K562 (cell line): ENCODE measurements around the gene C16orf89. TPM values are rescaled to one million over a fixed set of nuclear protein-coding genes. Genes with fewer than 3 reads are reported as not detected.

Source experiments
- ATAC-seq: fragments of 200-7000 bp; cut with Tn5 transposase; 3 replicates; pipeline ENCODE4 v1.9.1; 2020; ENCODE audit warnings: moderate library complexity
- BruUV-seq: library from RNA; stranded (reverse); fragments of 400-500 nt; replicated peaks from 2 replicates; lab custom pipeline; 2021; lab: Mats Ljungman, UMichigan
- CTCF ChIA-PET: fragments of 300-600 bp; formaldehyde crosslinking; extraction: SDS; loops from one replicate; lab custom pipeline; 2021; ENCODE audit warnings: low intra/inter-chr PET ratio; lab: Yijun Ruan, JAX
- POLR2A ChIA-PET: fragments of 300-600, 350-650 bp; sonication (Branson Sonifier 250); formaldehyde crosslinking; extraction: SDS; loops from one replicate; lab custom pipeline; 2021; ENCODE audit warnings: antibody characterized with exemption, inconsistent platforms; lab: Yijun Ruan, JAX
- DNase-seq, 4 experiments: peaks; one replicate each; pipeline versions ENCODE4 v3.0.0 to v3.0.0-alpha.2; 2011 to 2018; ENCODE audit warnings: low spot score in 3 of 4, mixed read lengths in 3 of 4; ENCODE audit errors: extremely low read depth in 1 of 4
- FAIRE-seq: peaks from 2 replicates; lab custom pipeline; 2011; peaks lifted over from hg19 to GRCh38; lab: Jason Lieb, UNC
- H2AFZ ChIP-seq: 2 replicates; pipeline ENCODE4 v1.6.0; 2011; ENCODE audit warnings: low read depth, low read length, control low read depth, inconsistent platforms
- H3K27ac ChIP-seq: fragments of 200-600 bp; 3 replicates; pipeline ENCODE4 v1.8.0; 2011; ENCODE audit warnings: low read depth, mild to moderate bottlenecking, control low read depth, inconsistent platforms, low read length, moderate library complexity, mixed read lengths; ENCODE audit errors: extremely low read depth
- H3K27me3 ChIP-seq, 2 experiments: fragments of 300-600 bp in 1 of 2; 2 replicates in 1 of 2; 3 replicates in 1 of 2; pipeline versions ENCODE4 v1.6.0 to v1.8.0; 2011; ENCODE audit warnings: inconsistent platforms in 2 of 2, low read length in 2 of 2, mild to moderate bottlenecking in 1 of 2, mixed read lengths in 1 of 2, moderate library complexity in 1 of 2; ENCODE audit not compliant: control insufficient read depth in 2 of 2, insufficient read depth in 2 of 2
- H3K36me3 ChIP-seq: fragments of 300-600 bp; 3 replicates; pipeline ENCODE4 v1.8.0; 2011; ENCODE audit warnings: mild to moderate bottlenecking, low read length, inconsistent platforms; ENCODE audit not compliant: control insufficient read depth, insufficient read depth
- H3K4me1 ChIP-seq, 2 experiments: fragments of 200-600 bp in 1 of 2; replicated peaks in 1 of 2; 2 replicates in 1 of 2; 3 replicates in 1 of 2; pipeline versions ENCODE4 v1.5.1 to v1.8.0; 2011; ENCODE audit warnings: inconsistent platforms in 2 of 2, low read length in 2 of 2, mild to moderate bottlenecking in 1 of 2, mixed read lengths in 1 of 2, moderate library complexity in 1 of 2; ENCODE audit not compliant: control insufficient read depth in 2 of 2, insufficient read depth in 2 of 2
- H3K4me2 ChIP-seq: 2 replicates; pipeline ENCODE4 v1.6.1; 2011; ENCODE audit warnings: low read length, control low read depth, inconsistent platforms, mixed read lengths; ENCODE audit not compliant: insufficient read depth
- H3K4me3 ChIP-seq: fragments of 200-600 bp; sonication (generic), shearing (Covaris generic); 2 replicates; pipeline ENCODE4 v1.5.1; 2016; ENCODE audit warnings: control low read depth, inconsistent platforms
- H3K79me2 ChIP-seq: fragments of 200-600 bp; 3 replicates; pipeline ENCODE4 v1.8.0; 2011; ENCODE audit warnings: low read length, inconsistent platforms; ENCODE audit not compliant: control insufficient read depth, insufficient read depth
- H3K9ac ChIP-seq, 2 experiments: 2 replicates each; pipeline versions ENCODE4 v1.6.0 to v1.6.1; 2011; ENCODE audit warnings: low read depth in 2 of 2, low read length in 2 of 2, control low read depth in 1 of 2, inconsistent platforms in 1 of 2, mild to moderate bottlenecking in 1 of 2, mixed read lengths in 1 of 2; ENCODE audit not compliant: insufficient read depth in 1 of 2
- H3K9me1 ChIP-seq: one replicate; pipeline ENCODE4 v1.6.0; 2011; ENCODE audit warnings: inconsistent platforms, mild to moderate bottlenecking, low read length, moderate library complexity; ENCODE audit not compliant: control insufficient read depth, insufficient read depth
- H3K9me3 ChIP-seq: replicated peaks from 2 replicates; pipeline ENCODE4 v1.5.1; 2011; ENCODE audit warnings: low read depth, low read length, inconsistent platforms; ENCODE audit not compliant: control insufficient read depth, insufficient read depth
- H4K20me1 ChIP-seq: replicated peaks from 2 replicates; pipeline ENCODE4 v1.6.1; 2011; ENCODE audit warnings: low read length, inconsistent platforms, mixed read lengths; ENCODE audit not compliant: control insufficient read depth, insufficient read depth
- ATF1 ChIP-seq, 2 experiments: fragments of 450-650 bp in 1 of 2; IDR thresholded peaks; 2 replicates each; pipeline ENCODE4 v1.6.1; 2016; ENCODE audit warnings: missing compliant biosample characterization in 1 of 2, missing genetic modification characterization in 1 of 2
- FOS ChIP-seq: IDR thresholded peaks from 3 replicates; pipeline ENCODE4 v1.6.1; 2011; ENCODE audit not compliant: insufficient read length; ENCODE audit errors: extremely low read depth
- GTF2A2 ChIP-seq: IDR thresholded peaks from 2 replicates; pipeline ENCODE4 v1.6.1; 2016; ENCODE audit warnings: mild to moderate bottlenecking, missing genetic modification characterization, missing compliant biosample characterization
- KDM1A ChIP-seq, 2 experiments: fragments of 450-650 bp; IDR thresholded peaks; 2 replicates each; pipeline ENCODE4 v1.6.1; 2016; ENCODE audit warnings: mild to moderate bottlenecking in 2 of 2
- MEF2D ChIP-seq: conservative IDR thresholded peaks from 2 replicates; pipeline ENCODE4 v1.6.1; 2016; ENCODE audit warnings: low read depth, missing genetic modification characterization, missing compliant biosample characterization
- MYBL2 ChIP-seq, 2 experiments: fragments of 450-650 bp in 1 of 2; sonication (generic) in 1 of 2; formaldehyde crosslinking in 1 of 2; IDR thresholded peaks; 2 replicates each; pipeline versions ENCODE4 v1.6.1 to v1.8.1; 2017 to 2022; ENCODE audit warnings: borderline replicate concordance in 1 of 2, inconsistent platforms in 1 of 2, low read depth in 1 of 2, mild to moderate bottlenecking in 1 of 2, missing genetic modification reagents in 1 of 2, moderate library complexity in 1 of 2
- NELFE ChIP-seq: IDR thresholded peaks from 2 replicates; pipeline ENCODE4 v1.6.1; 2011; ENCODE audit warnings: mild to moderate bottlenecking; ENCODE audit not compliant: insufficient read depth, insufficient read length
- NFE2 ChIP-seq: IDR thresholded peaks from 2 replicates; pipeline ENCODE4 v1.6.1; 2014; ENCODE audit warnings: antibody characterized with exemption, low read depth
- NFRKB ChIP-seq: fragments of 450-650 bp; IDR thresholded peaks from 2 replicates; pipeline ENCODE4 v1.6.1; 2016; ENCODE audit warnings: low read depth
- TBP ChIP-seq: optimal IDR thresholded peaks from 2 replicates; pipeline ENCODE3; 2011; ENCODE audit warnings: low read depth, low read length, improper control_type of control experiment
- ZNF592 ChIP-seq: fragments of 450-650 bp; IDR thresholded peaks from 2 replicates; pipeline ENCODE4 v1.6.1; 2017; ENCODE audit warnings: antibody characterized with exemption, mild to moderate bottlenecking
- ZNF609 ChIP-seq: sonication (generic); formaldehyde crosslinking; IDR thresholded peaks from 2 replicates; pipeline ENCODE4 v1.8.1; 2023; ENCODE audit warnings: missing genetic modification reagents, mild to moderate bottlenecking, borderline replicate concordance
- WGBS: fragments of 100-300 bp; shearing (Covaris generic); methylation state at CpG from one replicate; pipeline ENCODE4 v1.1.6; 2016; ENCODE audit warnings: low coverage, mixed read lengths; ENCODE audit not compliant: insufficient coverage; ENCODE audit errors: missing lambda C conversion rate; 5-methylcytosine and 5-hydroxymethylcytosine counted together
- in situ Hi-C: fragments of 300-500 bp; cut with MboI; formaldehyde crosslinking; loops from 4 replicates; pipeline ENCODE4 v1.15.0; 2018; ENCODE audit warnings: inconsistent platforms, mixed read lengths
- intact Hi-C: fragments of 100-400 bp; cut with micrococcal nuclease; formaldehyde crosslinking; loops from 2 replicates; pipeline ENCODE4 v1.14.2; 2022
- polyA plus RNA-seq, 8 experiments: library from polyadenylated mRNA; depleted of rRNA in 4 of 8; stranded (reverse) in 5 of 8; unstranded in 3 of 8; fragments of >200 nt; fragmentation: Nextera tagmentation in 2 of 8; fragmentation: Illumina TruSeq in 1 of 8; extraction: Ambion mirVana in 2 of 8; extraction: Trizol in 1 of 8; gene quantifications; 2 replicates each; pipeline versions ENCODE4 v1.2.1 to v1.2.3, GENCODE V29; 2011 to 2014; ENCODE audit warnings: inconsistent platforms in 1 of 8, missing spikeins in 1 of 8
- total RNA-seq, 7 experiments: library from RNA; depleted of rRNA in 6 of 7; stranded (reverse); fragments of >200 nt in 6 of 7; fragmentation: Illumina TruSeq in 2 of 7; extraction: Trizol in 2 of 7; gene quantifications; 2 replicates each; pipeline versions ENCODE4 v1.2.1 to v1.2.3, GENCODE V29; 2011 to 2021; ENCODE audit warnings: low replicate concordance in 1 of 7

C16orf89 gene
- total and polyA plus RNA-seq, 9 of the 15 experiments (the other 6 are each of a cell fraction or from before 2014, with no cell fraction given): not detected

- ATAC-seq: no peak
- TF ChIP-seq ZNF592: no peak
- no peak for TF ChIP-seq ATF1 (CRISPR knock-in tag; IDR thresholded peaks at IDR 0.05)
- no peak for TF ChIP-seq ATF1 (tag; IDR thresholded peaks at IDR 0.05)
- TF ChIP-seq ZNF609: no peak
- no peak for TF ChIP-seq NFRKB
- no peak for TF ChIP-seq TBP
- TF ChIP-seq NFE2: no peak
- TF ChIP-seq MYBL2 (IDR thresholded peaks at IDR 0.05; ENCODE audit: low read depth): no peak
- no peak for TF ChIP-seq MYBL2 (CRISPR knock-in tag; IDR thresholded peaks at IDR 0.05; ENCODE audit: borderline replicate concordance)
- TF ChIP-seq GTF2A2 (tag): no peak
- TF ChIP-seq KDM1A (IDR thresholded peaks at IDR 0.05): no peak
- TF ChIP-seq MEF2D: no peak
- no peak for TF ChIP-seq NELFE
- TF ChIP-seq FOS: no peak
- H3K9me1 ChIP-seq: no peaks in the 10 kb centered on the region
- H3K4me1 ChIP-seq: peaks cover 0 to 4% of the 10 kb centered on the region in 2 experiments; a peak in 1 of 5 replicates
- H3K27ac ChIP-seq: no peak overlapping the region
- peaks cover 2 to 17% of the 10 kb centered on the region in 2 experiments; a peak in 3 of 5 replicates for H3K27me3 ChIP-seq
- H4K20me1 ChIP-seq: no peaks in the 10 kb centered on the region
- no peaks in the 10 kb centered on the region for H3K36me3 ChIP-seq
- POLR2A ChIA-PET: interaction anchor here (1.4 kb wide), 1 partner anchor 8 kb away, joined by 5 read pairs; no protein-coding TSS in a partner anchor
- intact Hi-C loops: no loop called here
- 43% methylated on average over 7 of the region's 8 CpGs for WGBS
- H3K4me2 ChIP-seq: no peak overlapping the region
- no TSS peak for BruUV-seq
- FAIRE-seq: no peak
- in situ Hi-C loops: no loop called here
- DNase-seq: no peak
- H3K79me2 ChIP-seq: no peaks in the 10 kb centered on the region
- CTCF ChIA-PET: no interaction called here
- H3K9me3 ChIP-seq: no peaks in the 10 kb centered on the region
- no peak overlapping the region for H3K9ac ChIP-seq
- no peak overlapping the region for H3K4me3 ChIP-seq
- H2AFZ ChIP-seq: no peak overlapping the region
Measured at GRCh38 chr16:5026664-5027063, 39.1 kb downstream of the C16orf89 start.
